Subcutaneous abdominal adipose tissue (tissue), 5 donors: ENCODE measurements around the gene GDF7.

Experiments used
- H3K27ac ChIP-seq: one replicate; pipeline ENCODE4 v1.7.0; 2013; ENCODE audit warnings: low read depth, mild to moderate bottlenecking, inconsistent platforms, low read length, moderate library complexity
- H3K27me3 ChIP-seq, 5 donors: one replicate each; pipeline ENCODE4 v1.7.0; 2013; ENCODE audit warnings: low read length in 5 of 5, inconsistent platforms in 1 of 5; ENCODE audit not compliant: control insufficient read depth in 5 of 5, insufficient read depth in 4 of 5
- H3K36me3 ChIP-seq, 5 donors: one replicate each; pipeline ENCODE4 v1.7.0; 2013; ENCODE audit warnings: low read length in 5 of 5; ENCODE audit not compliant: control insufficient read depth in 5 of 5, insufficient read depth in 5 of 5
- H3K4me1 ChIP-seq, 5 donors: one replicate each; pipeline ENCODE4 v1.7.0; 2013; ENCODE audit warnings: low read length in 5 of 5, mild to moderate bottlenecking in 3 of 5, moderate library complexity in 1 of 5; ENCODE audit not compliant: control insufficient read depth in 5 of 5, insufficient read depth in 5 of 5
- H3K4me3 ChIP-seq, 5 donors: one replicate each; pipeline ENCODE4 v1.7.0; 2013; ENCODE audit warnings: low read length in 5 of 5, low read depth in 1 of 5
- H3K9ac ChIP-seq, 5 donors: one replicate each; pipeline ENCODE4 v1.7.0; 2013; ENCODE audit warnings: low read length in 5 of 5, mild to moderate bottlenecking in 4 of 5, moderate library complexity in 3 of 5
- H3K9me3 ChIP-seq, 5 donors: one replicate each; pipeline ENCODE4 v1.7.0; 2013; ENCODE audit warnings: low read length in 5 of 5; ENCODE audit not compliant: control insufficient read depth in 5 of 5
- donor health status: healthy.
- donor health status: healthy.
- donor health status: healthy.
- donor health status: healthy.
- donor health status: healthy.

Gene GDF7

GRCh38 chr2:20635675-20636584 lies 31.0 kb upstream of the GDF7 start:
- H3K9ac ChIP-seq = peak overlapping the region in 3 of 5 donors; percentile 17 to 48 (median 30)
- no peaks in the 10 kb centered on the region for H3K9me3 ChIP-seq
- peak overlapping the region; percentile 30 for H3K27ac ChIP-seq
- peak overlapping the region in 1 of 5 donors; percentile 36 for H3K4me3 ChIP-seq
- H3K27me3 ChIP-seq = no peaks in the 10 kb centered on the region
- H3K36me3 ChIP-seq = peaks cover 3 to 66% (median 43%) of the 10 kb centered on the region in 5 donors
- peaks cover 12 to 39% (median 30%) of the 10 kb centered on the region in 5 donors for H3K4me1 ChIP-seq

DNA sequence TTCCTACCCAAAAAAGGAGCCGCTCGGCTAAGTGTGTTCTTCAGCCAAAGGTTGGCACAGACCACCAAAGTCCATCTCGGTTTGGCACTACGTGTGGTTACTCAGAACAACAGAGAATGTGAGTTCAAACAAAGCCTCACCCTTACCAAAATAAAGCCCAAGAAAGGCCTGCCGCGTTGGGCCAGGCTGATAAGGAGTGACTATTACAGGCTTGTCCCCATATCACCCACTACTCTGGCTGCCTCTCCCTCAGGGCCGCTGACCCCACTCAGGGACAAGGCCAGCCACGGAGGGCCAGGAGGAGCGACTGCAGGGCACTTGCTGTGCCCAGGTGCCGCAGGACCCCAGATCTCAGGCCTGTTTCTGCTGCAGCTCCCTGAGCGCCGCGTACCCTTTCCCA lies 29.8 kb upstream of the GDF7 start:
- peaks cover 14 to 50% (median 35%) of the 10 kb centered on the region in 5 donors for H3K4me1 ChIP-seq
- H3K9me3 ChIP-seq = no peaks in the 10 kb centered on the region
- H3K27me3 ChIP-seq = no peaks in the 10 kb centered on the region
- H3K36me3 ChIP-seq = peaks cover 3 to 69% (median 48%) of the 10 kb centered on the region in 5 donors
- H3K27ac ChIP-seq = no peak overlapping the region
- no peak overlapping the region for H3K9ac ChIP-seq
- H3K4me3 ChIP-seq = no peak overlapping the region

DNA sequence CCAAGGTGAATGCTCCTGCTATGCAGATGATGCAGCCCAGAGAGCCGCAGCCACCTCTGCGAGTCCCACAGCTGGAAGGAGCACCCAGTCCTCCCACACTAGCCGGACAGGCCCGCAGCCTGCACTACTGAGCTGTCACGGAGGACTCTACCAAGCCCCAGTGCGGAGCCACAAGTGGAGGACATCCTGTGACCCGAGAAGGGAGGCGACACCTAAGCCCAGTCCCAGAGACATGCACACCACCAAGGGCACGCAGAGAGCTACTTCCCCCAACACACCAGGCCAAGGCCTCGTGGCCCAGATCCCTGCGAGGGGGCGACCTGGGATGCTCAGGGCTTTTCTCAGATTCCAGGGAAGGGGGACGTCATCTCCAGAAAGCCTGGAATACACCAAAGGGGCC lies 28.9 kb upstream of the GDF7 start:
- H3K4me1 ChIP-seq = peaks cover 14 to 54% (median 41%) of the 10 kb centered on the region in 5 donors
- peaks cover 3 to 67% (median 51%) of the 10 kb centered on the region in 5 donors for H3K36me3 ChIP-seq
- no peaks in the 10 kb centered on the region for H3K27me3 ChIP-seq
- no peak overlapping the region for H3K4me3 ChIP-seq
- no peak overlapping the region for H3K9ac ChIP-seq
- H3K9me3 ChIP-seq = no peaks in the 10 kb centered on the region
- H3K27ac ChIP-seq = no peak overlapping the region

DNA sequence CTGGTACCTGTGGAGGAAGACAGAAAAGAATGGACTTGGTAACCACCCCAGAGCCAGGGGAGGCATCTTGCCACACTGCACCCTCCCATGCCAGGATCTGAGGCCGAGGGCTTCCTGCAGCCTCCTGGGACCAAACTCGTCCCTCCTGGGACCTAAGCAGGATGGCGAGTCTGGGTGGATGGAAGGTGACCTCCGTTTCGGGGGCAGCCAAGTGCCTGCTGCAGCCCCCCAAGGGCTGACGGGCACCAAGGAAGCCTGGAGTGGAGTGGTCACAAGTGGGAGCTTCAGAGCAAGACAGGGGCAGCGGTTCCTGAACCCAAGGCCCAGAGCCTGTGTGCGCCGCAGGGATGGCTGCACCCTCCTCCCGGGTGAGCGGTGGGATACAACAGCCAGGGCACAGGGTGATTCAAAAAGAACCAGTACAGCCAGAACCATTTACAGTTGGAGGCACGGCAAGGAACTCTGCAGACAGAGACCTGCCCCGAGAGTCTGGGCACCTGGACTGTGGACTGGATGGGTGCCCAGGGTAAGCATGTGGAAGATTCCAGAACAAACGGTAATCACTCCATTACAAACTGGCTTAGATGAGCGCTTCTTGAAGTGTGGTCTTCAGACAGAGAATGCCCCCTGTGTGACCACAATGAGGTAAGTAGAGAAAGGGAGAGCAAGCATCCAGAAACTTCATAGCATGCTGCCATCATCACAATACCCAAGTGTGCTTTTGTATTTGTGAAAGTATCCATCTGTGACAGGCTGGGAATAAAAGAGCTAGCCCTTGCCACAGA lies 28.1 kb upstream of the GDF7 start:
- H3K9ac ChIP-seq = no peak overlapping the region
- peaks cover 3 to 73% (median 57%) of the 10 kb centered on the region in 5 donors for H3K36me3 ChIP-seq
- H3K9me3 ChIP-seq = no peaks in the 10 kb centered on the region
- no peak overlapping the region for H3K4me3 ChIP-seq
- no peak overlapping the region for H3K27ac ChIP-seq
- H3K27me3 ChIP-seq = no peaks in the 10 kb centered on the region
- H3K4me1 ChIP-seq = peaks cover 14 to 49% (median 38%) of the 10 kb centered on the region in 5 donors

GRCh38 chr2:20640411-20641122 lies 26.4 kb upstream of the GDF7 start:
- H3K9ac ChIP-seq = no peak overlapping the region
- no peaks in the 10 kb centered on the region for H3K9me3 ChIP-seq
- H3K27me3 ChIP-seq = no peaks in the 10 kb centered on the region
- peaks cover 3 to 32% (median 21%) of the 10 kb centered on the region in 5 donors for H3K4me1 ChIP-seq
- peaks cover 3 to 88% (median 73%) of the 10 kb centered on the region in 5 donors for H3K36me3 ChIP-seq
- no peak overlapping the region for H3K27ac ChIP-seq
- no peak overlapping the region for H3K4me3 ChIP-seq

GRCh38 chr2:20641123-20641985 lies 25.6 kb upstream of the GDF7 start:
- H3K4me1 ChIP-seq = peaks cover under 1 to 24% (median 13%) of the 10 kb centered on the region in 5 donors
- peaks cover 3 to 91% (median 75%) of the 10 kb centered on the region in 5 donors for H3K36me3 ChIP-seq
- no peak overlapping the region for H3K4me3 ChIP-seq
- H3K27me3 ChIP-seq = no peaks in the 10 kb centered on the region
- H3K9me3 ChIP-seq = no peaks in the 10 kb centered on the region
- H3K27ac ChIP-seq = no peak overlapping the region
- H3K9ac ChIP-seq = no peak overlapping the region

DNA sequence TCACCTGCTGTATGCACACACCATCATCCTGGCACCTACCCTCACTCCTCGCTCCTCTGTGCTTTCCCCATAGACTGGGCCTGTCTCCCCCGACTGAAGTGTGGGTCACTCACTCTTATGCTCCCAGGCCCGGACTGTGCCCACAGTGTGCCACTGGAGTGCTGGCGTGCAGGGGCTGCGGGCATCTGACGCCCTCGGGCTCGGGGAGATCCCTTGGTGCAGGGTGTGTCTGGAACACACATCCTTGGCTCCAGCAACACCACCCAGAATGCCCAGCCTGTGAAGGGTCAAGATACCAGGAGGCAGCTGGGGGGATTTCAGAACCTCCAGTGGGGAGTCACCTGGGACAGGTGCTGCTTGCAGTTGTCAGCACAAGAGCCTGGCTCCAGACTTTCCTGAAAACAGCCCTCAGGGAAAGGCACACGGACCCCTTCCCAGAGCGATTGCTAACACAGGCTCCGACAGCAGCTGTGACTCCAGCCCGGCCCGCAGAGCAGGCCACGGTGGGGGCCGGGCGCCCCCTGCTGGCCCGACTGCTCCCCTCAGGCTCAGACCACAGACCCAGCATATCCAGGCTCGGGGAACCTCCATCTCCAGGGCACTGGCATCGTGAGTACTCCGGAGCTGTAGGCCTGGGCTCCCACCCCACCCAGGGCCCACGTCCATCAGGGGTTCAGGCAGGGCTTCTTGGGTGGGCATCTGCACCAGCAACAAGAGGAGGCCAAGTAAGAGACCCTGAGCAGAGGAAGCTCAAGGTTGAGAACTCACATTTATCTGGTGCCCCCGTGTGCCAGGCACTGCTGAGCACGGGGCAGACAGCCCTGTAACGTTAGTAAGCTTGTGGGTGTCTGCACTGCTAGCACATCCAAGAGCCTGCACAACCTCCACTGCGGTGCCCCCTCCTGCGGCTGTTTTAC lies 24.6 kb upstream of the GDF7 start:
- Histone ChIP-seq H3K9me3 (no peaks in the 10 kb centered on the region), H3K4me3 (no peak overlapping the region), H3K4me1 (peaks cover 0 to 22% (median 13%) of the 10 kb centered on the region in 5 donors), H3K27me3 (no peaks in the 10 kb centered on the region), H3K9ac (no peak overlapping the region), H3K36me3 (peaks cover 3 to 93% (median 76%) of the 10 kb centered on the region in 5 donors), H3K27ac (no peak overlapping the region)

GRCh38 chr2:20643060-20643459 lies 23.9 kb upstream of the GDF7 start:
- H3K9ac ChIP-seq = no peak overlapping the region
- H3K36me3 ChIP-seq = peaks cover 3 to 86% (median 68%) of the 10 kb centered on the region in 5 donors
- H3K27me3 ChIP-seq = no peaks in the 10 kb centered on the region
- H3K4me1 ChIP-seq = peaks cover 1 to 28% (median 19%) of the 10 kb centered on the region in 5 donors
- no peak overlapping the region for H3K4me3 ChIP-seq
- H3K9me3 ChIP-seq = no peaks in the 10 kb centered on the region
- H3K27ac ChIP-seq = no peak overlapping the region
